Stimulated activated naive CD4-positive, alpha-beta T cell treated with Interleukin-2 at 50 U/mL for 16 hours (primary cell): Measurements from ENCODE around the gene SLC15A5.

Source experiments
- DNase-seq: peaks from one replicate; lab custom pipeline; 2025; lab: John Stamatoyannopoulos, UW

The SLC15A5 gene

GRCh38 chr12:16174282-16174681 lies 103.2 kb downstream of the SLC15A5 start:
- DNase-seq = no peak

GRCh38 chr12:16171348-16171747 lies 106.1 kb downstream of the SLC15A5 start:
- DNase-seq = no peak

- DNase-seq = no peak
Measured at GRCh38 chr12:16168078-16168477, 109.4 kb downstream of the SLC15A5 start.

GRCh38 chr12:16166563-16167470 lies 110.7 kb downstream of the SLC15A5 start:
- no peak for DNase-seq

- no peak for DNase-seq
Measured at GRCh38 chr12:16165506-16165905, 112.0 kb downstream of the SLC15A5 start.

GRCh38 chr12:16163901-16164300 lies 113.6 kb downstream of the SLC15A5 start:
- DNase-seq = no peak

GRCh38 chr12:16163146-16163545 lies 114.3 kb downstream of the SLC15A5 start:
- no peak for DNase-seq

GRCh38 chr12:16159571-16159970 lies 117.9 kb downstream of the SLC15A5 start:
- DNase-seq = no peak

- no peak for DNase-seq
Measured at GRCh38 chr12:16158050-16158449, 119.4 kb downstream of the SLC15A5 start.

GRCh38 chr12:16155938-16156337 lies 121.5 kb downstream of the SLC15A5 start:
- DNase-seq = no peak

GRCh38 chr12:16154990-16155389 lies 122.5 kb downstream of the SLC15A5 start:
- DNase-seq = no peak

GRCh38 chr12:16152885-16153673 lies 124.4 kb downstream of the SLC15A5 start:
- no peak for DNase-seq

GRCh38 chr12:16150276-16150675 lies 127.2 kb downstream of the SLC15A5 start:
- no peak for DNase-seq

GRCh38 chr12:16148938-16149337 lies 128.5 kb downstream of the SLC15A5 start:
- DNase-seq = no peak
